GM15510 (cell line): Measurements from ENCODE around the gene TSPAN5.

Experiments
- POLR2A ChIP-seq: IDR thresholded peaks from 3 replicates; pipeline ENCODE4 v1.6.1; 2011; ENCODE audit warnings: borderline replicate concordance; ENCODE audit not compliant: insufficient read length; ENCODE audit errors: extremely low read depth

TSPAN5 gene

DNA sequence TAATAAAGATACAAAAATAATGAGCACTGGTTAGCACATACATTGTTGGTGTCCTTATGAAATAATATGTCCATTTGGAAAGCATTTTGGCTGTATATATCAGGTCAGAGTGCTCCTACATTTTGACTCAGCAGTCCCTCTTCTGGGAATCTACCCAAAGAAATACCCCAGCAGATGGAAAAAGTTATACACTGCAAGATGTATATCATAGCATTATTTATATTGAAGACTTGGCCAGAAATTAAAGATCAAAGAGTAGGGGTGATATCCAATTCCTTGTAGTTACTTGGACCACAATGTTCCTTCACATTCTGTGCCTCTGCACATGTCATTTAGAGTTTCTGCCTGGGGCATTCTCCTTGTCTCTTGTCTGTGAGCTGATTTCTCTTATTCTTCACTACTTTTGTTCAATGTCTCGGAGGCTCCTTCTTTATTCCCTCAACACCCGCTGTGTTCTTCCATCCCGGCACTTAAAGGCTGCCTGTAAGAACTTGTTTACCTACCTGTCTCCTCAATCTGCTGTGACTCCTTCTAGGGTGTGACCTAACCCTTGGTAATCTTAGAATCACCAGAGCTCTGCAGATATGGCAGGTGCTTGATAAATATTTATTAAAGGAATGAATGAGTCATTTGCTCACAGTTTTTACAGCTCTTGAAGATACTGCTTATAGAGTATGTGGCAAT is 3.1 kb upstream of the TSPAN5 start:
- no peak for TF ChIP-seq POLR2A

DNA sequence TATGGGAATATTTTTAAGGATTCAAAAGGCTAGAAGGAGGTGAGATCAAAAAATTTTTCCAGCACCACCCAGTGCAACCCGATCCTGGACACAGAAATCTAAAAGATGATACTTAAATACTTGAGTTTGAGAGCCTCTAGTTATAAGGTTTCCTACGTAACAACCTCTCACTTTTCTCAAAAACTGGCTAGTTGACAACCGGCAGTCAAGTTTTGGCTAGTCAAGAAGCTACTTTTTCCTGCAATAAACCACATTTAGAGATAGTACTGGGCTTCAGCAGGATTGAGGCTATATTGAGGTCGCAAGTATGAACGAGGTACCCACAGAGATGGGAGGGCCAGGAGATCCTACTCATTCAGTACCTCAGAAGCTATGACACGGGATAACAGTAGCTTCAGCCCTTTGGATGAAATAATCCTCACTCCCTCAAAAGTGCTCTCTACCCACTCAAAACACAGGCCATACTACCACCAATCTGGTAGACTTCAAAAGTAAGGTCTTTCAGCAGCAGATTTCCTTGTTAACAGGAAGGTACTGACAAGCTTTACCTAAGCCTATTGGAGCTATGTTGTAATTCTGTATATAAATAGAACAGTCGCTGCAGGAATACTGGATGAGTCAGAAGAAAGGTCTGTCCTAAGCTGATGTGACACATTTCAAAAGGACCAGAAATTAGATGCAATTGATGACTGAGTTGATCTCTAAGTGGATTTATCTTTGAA is 1.5 kb upstream of the TSPAN5 start:
- TF ChIP-seq POLR2A: no peak

GRCh38 chr4:98659106-98659592 is 738 bp upstream of the TSPAN5 start:
- TF ChIP-seq POLR2A: no peak

DNA sequence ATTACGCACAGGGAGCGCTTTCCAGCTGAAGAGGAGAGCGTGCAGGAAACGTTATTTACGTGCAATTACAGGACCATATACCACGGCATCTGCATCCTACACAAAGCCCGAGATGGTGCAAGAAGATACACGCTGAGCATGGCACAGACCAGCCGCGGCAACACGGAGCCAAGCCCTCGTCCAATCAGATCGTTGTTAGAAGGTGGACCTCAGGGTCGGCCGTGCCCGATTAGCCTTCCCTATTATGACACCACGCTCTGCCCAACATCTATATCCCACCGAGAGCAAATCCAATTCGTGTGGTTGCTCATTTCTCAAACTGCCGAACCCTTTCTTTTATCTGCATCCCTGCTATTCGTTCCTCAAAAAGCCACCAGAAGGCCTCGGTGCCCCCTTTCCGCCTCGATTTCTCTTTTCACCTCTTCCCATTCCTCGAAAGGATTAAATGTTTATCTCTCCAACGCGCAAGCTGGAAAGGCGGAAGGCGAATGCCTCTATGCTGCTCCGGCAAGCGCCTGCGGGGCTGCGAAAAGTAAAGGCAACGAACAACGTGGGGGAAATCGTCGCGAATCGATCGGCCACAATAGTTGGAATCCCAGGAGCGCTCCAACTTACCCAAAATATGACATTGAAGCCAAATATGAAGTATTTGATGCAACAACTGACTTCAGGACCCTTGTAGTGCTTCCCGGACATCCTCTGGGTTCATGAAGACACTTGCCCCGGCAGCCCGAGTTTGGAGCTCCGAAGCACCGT is 702 bp downstream of the TSPAN5 start:
- no peak for TF ChIP-seq POLR2A

- no peak for TF ChIP-seq POLR2A
Observed at GRCh38 chr4:98656886-98657285, 1.5 kb downstream of the TSPAN5 start.

DNA sequence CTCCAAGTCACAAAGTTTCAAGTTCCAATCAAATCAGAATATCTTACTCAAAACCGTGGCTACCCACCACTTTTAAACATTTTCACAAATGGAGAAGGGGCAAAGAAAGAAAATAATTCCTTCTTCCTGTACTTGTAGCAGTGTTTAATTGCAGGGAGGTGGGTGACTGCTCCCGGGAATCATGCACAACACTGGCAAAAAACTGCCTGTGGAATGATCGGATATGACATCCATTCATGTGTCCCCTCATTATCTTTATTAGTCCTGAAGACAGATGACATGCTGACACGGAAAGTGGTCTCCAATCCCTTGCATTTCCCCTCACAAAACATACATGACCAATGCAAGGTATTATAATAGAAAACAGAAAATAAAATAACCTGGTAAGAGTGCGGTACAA is 2.0 kb downstream of the TSPAN5 start:
- TF ChIP-seq POLR2A: no peak

DNA sequence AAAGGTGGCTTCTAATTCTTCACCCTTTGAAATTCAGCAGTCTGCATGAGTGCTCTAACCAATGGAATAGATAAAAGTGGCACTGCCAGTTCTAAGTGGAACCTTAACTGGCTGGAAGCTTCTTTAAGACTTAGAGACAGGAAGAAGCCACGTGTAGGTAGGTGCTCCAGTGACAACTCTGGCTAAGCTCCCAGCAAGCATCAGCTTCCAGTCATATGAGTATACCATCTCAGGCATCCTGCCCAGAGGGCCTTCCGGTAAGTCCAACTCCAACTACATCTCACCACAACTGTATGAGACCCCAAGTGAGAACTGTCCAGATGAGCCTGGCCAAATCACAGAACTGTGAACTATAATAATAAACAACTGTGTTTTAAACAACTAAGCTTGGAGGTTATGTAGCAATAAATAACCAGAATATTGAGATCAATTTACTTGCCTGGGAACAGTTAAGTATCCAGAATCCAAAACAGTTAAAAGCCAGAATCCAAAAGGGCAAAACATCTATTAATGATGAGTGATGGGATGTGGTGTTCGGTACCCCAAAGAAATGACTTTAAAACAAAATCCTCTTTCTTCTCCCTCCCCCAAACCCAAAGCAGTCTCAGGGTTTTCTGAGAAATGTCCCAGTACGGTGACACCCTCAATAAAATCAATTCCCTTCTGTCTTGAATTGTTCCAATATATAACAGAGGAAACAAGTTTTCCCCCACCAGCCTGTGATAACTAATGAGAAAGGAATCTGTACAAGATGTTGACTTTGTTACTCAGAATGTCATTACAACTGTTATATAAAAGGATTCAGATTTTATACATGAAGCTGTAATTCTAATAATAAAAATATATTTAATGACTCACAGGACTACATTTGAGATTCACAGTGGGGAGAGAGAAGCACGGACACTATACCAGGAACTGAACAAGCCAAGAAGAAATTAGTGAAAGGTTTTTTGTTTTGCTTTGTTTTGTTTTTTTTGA is 4.2 kb downstream of the TSPAN5 start:
- no peak for TF ChIP-seq POLR2A

- no peak for TF ChIP-seq POLR2A
Observed at GRCh38 chr4:98652996-98653395, 5.4 kb downstream of the TSPAN5 start.

GRCh38 chr4:98648602-98649001 is 9.8 kb downstream of the TSPAN5 start:
- TF ChIP-seq POLR2A: no peak

GRCh38 chr4:98646422-98646821 is 12.0 kb downstream of the TSPAN5 start:
- no peak for TF ChIP-seq POLR2A

GRCh38 chr4:98645527-98645926 is 12.9 kb downstream of the TSPAN5 start:
- no peak for TF ChIP-seq POLR2A

DNA sequence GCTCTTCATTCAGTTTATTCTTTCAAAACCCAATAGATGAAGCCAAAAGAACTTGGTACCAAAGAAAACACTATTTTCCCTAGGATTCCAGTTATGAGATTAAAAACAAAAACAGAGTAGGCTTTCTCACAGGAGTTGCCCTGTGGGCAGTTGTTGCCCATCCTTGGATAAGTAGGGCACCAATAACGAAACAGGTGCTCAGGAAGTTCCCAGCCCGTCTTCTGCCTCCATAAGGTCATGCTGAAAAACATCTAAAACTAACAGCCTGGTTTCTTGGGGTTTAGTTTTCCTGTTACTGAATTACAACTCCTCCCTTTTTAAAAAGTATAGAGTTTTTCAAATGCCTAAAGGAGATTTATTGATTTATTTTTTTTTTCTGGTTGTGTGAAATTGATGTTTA is 14.7 kb downstream of the TSPAN5 start:
- no peak for TF ChIP-seq POLR2A

- no peak for TF ChIP-seq POLR2A
Observed at GRCh38 chr4:98642991-98643426, 15.4 kb downstream of the TSPAN5 start.

- no peak for TF ChIP-seq POLR2A
Observed at GRCh38 chr4:98641906-98642668, 16.3 kb downstream of the TSPAN5 start.

DNA sequence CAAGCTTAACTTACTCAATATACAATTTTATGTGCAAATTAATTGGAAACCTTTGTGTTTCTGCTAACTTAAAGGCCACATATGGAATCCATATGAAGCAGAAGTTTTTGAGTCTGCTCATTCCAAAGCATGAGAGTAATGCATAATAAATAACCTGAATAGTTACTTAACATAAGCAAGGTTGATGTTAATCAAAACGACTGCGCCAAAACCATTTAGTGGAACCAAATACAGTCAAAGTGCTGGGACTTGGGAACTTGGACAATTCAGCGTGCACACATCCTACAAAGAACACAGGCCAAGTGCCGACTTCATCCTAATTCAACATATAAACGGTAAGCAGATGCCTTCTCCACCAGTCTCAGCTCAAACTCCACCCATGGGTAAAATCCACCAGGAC is 17.0 kb downstream of the TSPAN5 start:
- no peak for TF ChIP-seq POLR2A
